ENCODE data around the gene ADGRD2.

The ADGRD2 gene

DNA sequence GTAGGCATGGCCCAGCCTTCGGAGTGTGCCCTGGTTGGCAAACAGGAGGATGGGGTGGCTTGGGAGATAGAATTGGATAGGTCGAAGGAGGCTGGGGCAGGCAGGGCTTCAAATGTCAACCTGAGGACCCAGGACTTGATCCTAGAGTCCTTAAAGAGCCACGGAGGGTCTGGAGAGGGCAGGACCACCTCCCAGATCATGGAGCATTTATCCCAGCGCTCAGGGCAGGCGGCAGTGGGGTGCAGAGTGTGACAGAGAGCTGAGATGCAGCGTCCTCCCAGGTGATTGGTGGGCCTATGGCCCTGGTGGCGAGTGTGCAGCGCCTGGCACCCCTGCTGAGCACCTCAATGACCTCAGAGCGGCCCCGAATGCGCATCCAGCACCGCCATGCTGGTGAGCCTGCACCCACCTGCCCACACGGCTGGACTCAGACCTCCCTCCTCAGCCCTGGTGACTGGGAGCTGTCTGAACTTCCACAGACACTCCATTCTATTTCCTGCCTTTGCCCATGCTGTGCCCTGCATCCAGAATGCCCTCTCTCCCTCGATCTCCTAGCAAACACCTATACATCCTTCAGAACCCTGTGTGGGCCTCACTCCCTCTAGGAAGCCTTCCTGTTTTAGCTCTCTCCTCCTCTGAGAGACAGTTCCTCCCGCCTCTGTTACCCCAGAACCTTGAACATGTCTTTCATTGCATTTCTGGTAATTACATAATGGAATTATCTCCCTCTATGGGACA is 6.3 kb downstream of the ADGRD2 start:
- H3K4me3 ChIP-seq (ENCODE audit: low read depth, low read length) = no peak overlapping the region

DNA sequence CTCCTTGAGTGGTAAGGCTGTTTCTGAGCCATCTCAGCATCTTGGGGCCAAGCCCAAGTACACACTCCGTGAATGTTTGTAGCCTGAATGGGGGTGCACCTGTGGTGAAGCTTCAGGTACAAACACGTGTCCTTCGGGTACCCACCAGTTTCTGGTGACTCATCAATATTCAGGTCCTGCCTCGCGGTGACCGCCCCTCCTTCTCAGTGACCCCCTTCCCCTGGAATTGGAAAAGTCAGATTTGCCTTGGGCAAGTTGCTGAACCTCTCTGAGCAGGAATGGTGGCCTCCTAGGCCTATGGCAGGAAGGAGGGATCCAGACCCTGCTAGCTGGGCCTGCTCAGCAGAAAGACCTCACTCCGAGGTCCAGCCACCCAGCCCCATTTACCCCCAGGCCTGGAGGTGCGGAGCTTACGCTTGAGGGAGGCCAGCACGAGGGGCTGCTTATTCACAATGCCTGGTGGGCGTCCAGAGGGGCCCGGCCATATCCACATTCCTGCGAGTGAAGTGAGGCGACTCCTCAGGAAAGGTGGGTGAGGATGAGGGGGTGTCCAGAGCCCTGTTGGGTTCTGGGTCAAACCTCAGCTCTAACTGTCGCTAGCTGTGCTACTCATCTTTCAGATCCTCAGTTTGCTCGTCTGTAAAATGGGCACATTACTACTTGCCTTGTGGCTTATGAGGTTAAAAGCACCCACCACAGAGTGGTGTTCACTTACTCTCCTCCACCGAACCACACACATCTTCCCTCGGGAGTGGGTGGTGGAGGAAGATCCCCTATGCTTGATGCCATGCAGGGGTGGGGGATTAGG is 7.0 kb downstream of the ADGRD2 start:
- H3K4me3 ChIP-seq (ENCODE audit: low read depth, low read length) = no peak overlapping the region

DNA sequence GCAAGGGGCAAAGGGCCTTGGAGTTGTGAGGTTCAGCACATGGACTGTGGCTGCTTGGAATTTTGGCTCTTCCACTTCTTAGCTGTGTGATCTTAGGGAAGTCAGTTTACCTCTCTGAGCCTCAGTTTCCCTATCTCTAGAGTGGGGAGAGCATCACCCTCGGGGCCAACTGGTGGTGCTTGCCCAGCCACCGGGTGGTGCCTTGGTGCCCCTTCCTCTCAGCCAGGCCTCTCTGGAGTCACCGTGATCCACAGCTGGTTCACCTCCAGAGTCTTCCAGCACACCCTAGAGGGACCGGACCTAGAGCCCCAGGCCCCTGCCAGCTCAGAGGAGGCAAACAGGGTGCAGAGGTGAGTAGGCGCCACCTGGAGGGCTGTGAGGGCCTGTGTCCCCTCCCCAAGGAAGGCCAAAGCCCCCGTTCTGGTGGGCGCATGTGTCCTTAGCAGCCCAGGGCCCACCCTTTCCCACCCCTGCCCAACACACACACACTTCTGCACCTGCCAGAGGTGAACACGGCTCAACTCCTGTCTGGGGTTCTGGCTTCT is 7.7 kb downstream of the ADGRD2 start:
- no peak overlapping the region for H3K4me3 ChIP-seq (ENCODE audit: low read depth, low read length)

DNA sequence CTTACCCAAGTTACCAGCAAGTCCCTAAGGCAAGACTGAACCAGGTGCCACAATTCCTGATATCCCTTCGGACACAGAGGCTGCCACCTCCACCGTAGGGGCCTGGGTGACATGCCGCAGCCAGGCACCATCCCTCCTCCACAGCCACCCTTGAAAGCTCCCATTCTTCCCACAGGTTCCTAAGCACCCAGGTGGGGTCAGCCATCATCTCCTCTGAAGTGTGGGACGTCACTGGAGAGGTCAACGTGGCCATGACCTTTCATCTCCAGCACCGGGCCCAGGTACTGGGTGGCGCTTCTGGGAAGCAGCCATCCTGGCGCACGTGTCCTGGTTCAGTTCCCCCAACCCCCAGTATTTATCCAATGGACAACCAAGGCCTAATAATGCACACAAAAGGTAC is 8.2 kb downstream of the ADGRD2 start:
- no peak overlapping the region for H3K4me3 ChIP-seq (ENCODE audit: low read depth, low read length)

DNA sequence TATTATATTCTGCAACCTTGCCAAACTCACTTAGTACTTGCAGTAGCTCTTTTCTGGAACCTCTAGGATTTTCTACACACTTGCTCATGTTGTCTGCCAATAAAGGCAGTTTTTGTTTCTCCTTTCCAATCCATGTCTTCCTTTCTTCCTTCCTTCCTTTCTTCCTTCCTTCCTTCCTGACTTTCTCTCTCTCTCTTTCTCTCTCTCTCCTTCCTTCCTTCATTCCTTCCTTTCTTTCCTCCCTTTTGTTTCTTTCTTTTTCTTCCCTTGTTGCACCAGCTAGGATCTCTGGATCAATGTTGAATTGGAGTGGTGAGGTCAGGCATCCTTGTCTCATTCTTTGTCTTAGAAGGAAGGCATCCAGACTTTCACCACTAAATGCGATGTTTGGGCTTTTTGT is 12.5 kb downstream of the ADGRD2 start:
- no peak overlapping the region for H3K4me3 ChIP-seq (ENCODE audit: low read depth, low read length)

DNA sequence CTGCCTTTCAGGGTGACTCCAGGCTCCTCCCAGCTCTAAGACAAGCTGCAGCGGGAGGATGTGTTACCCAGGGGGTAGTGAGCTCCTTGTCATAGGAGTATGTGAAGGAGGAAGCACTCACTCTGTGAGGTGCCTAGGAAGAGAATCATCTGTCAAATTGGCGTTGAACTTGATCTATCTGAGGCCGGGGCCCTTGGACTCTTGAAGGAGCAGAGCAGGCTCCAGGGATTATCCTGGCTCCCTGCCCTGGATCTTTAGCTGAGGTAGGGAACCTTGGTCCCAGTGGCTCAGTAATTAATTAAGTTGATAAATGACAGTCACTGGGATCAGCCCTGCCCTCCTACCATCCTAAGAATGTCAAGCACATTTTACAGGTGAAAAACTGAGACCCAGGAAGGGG is 15.5 kb downstream of the ADGRD2 start:
- no peak overlapping the region for H3K4me3 ChIP-seq (ENCODE audit: low read depth, low read length)

DNA sequence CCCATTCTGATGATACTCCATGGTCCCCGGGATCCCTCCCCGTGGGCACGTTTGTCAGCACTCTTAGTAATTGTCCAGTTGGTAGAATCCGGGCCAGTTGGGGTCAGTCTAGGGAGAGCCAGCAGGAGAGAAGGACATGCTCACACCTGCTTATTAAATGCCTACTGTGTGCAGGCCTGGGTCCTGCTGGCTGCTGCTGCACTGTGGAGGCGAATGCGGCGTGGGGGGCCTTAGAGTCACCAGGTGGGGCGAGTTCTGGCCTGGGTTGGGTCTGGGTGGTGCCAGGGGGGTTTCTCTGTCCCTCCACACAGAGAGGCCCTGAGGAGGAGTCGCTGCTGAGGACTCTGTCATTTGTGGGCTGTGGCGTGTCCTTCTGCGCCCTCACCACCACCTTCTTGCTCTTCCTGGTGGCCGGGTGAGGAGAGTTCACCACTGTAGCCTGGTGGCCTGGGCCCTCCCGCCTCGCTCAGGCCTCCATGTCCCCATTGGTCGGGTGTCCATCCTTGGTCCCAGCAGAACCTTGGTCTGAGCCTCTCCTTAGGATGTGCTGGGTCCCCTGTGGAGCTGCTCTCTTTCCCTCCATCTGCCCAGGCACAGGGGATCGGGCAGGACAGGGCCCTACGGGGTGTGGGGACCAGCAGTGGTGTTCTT is 17.3 kb downstream of the ADGRD2 start:
- H3K4me3 ChIP-seq (ENCODE audit: low read depth, low read length) = no peak overlapping the region

DNA sequence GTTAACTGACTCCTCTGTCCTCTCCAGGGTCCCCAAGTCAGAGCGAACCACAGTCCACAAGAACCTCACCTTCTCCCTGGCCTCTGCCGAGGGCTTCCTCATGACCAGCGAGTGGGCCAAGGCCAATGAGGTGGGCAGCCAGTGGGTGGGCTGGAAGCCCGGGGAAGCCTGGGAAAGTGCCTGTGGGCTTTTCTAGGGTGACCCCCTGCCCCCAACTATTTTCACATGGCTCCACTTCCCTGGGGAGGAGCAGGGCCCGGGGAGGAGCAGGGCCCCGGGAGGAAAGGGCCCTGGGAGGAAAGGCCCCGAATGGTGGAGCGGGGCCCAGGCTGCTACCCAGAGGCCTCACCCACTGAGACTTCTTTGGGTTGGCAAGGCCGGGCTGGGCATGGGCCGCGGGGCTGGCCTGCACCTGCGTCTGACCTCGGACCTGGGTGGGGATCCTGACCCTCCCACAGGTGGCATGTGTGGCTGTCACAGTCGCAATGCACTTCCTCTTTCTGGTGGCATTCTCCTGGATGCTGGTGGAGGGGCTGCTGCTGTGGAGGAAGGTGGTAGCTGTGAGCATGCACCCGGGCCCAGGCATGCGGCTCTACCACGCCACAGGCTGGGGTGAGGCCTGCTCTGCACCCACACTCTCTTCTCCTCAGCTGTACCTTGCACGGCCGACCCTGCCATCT is 17.9 kb downstream of the ADGRD2 start:
- H3K4me3 ChIP-seq (ENCODE audit: low read depth, low read length) = no peak overlapping the region

DNA sequence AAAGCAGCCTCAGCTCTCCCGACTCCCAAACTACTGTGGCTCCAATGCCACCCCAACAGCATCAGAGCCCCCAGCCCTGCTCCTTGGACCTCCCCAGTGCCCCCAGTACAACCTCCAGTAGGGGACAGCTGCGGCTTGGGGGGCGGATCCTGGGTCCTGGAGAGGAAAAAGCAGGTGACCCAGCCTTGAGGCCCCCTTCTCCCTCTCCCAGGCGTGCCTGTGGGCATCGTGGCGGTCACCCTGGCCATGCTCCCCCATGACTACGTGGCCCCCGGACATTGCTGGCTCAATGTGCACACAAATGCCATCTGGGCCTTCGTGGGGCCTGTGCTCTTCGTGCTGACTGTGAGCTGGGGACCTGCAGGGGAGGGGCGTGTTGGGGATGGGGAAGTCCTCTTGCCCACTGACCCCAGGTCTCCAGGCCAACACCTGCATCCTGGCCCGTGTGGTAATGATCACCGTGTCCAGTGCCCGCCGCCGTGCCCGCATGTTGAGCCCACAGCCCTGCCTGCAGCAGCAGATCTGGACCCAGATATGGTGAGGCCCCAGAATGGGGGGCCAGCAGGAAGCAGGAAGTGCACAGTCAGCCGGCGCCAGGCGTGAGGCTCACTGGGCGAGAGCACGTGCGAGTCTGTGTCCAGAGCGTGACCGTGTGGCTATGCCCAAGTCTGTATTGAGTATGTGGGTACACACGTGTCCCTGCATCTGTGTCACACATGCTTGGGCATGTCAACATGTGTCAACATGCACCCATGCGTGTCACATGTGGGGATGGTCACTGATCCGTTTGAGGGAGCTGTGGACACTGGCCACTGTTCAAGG is 19.0 kb downstream of the ADGRD2 start:
- no peak overlapping the region for H3K4me3 ChIP-seq (ENCODE audit: low read depth, low read length)

DNA sequence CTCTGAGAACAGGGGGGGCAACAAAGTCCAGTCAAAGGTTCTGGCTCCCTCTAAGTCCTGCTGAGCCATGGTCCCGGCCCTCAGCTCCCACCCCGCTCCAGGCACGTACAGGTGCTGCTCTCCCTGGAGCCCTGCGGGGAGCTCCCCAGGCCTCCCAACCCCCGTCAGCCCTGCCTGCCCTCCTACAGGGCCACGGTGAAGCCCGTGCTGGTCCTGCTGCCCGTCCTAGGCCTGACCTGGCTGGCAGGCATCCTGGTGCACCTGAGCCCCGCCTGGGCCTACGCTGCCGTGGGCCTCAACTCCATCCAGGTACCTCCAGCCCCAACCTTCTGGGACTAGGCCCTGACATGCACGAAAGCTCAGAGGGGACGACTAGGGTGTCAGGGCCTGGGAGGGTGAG is 20.1 kb downstream of the ADGRD2 start:
- no peak overlapping the region for H3K4me3 ChIP-seq (ENCODE audit: low read depth, low read length)

DNA sequence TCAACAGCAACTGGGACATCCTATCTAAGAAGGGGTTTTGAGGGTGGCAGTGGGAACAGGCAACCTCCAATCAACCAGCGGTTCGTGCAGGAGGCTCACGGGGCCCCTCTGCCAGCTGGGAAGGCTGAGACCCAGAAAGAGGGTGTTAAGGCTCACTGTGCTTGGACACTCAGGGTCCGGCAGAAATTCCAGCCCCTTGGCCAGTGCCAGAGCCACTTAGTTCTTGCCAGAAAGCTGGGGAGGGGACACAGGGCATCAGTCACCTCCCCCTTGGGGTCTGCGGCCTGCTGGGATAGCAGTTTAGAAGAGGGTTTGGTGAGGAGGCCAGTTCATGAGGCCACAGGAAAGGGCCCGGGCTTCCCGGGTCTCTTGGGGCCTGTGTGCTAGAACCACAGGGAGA is 20.5 kb downstream of the ADGRD2 start:
- H3K4me3 ChIP-seq (ENCODE audit: low read depth, low read length) = no peak overlapping the region

DNA sequence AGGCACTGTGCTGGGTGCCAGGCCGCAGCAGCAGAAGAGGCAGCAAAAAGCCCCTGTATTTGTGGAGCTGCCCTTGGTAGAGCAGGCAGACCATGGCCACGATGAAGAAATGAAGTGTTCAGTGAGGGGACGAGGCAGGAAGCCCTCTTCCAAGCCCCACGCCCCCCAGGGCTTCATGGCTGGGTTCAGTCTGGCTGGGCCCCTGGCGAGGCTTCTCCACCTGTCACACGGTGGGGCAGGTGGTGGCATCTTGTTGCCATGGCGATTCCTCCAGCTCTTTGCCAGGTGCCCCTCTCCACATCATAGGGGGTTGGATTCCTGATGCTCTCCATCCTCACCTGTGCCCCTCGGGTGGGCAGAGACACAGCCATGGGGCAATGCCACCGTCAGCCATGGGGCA is 21.5 kb downstream of the ADGRD2 start:
- H3K4me3 ChIP-seq (ENCODE audit: low read depth, low read length) = no peak overlapping the region

DNA sequence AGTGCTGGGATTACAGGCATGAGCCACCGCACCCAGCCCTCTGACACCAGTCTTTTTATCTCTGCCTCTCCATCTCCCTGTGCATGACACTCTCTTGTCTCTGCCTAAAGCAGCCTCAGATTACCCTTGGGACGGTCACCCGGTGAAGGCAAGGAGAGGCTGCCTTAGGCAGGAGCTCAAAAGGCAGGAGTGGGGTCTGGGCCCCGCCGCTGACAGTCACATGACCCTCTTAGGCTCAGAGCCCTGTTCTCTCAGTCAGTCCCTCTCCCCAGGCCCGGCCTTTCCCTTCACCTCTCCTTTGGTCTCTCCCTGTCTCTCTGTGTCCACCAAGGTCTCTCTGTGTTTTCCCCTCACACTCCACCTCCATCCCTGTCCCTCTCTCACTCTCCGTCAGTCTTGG is 22.5 kb downstream of the ADGRD2 start:
- no peak overlapping the region for H3K4me3 ChIP-seq (ENCODE audit: low read depth, low read length)

DNA sequence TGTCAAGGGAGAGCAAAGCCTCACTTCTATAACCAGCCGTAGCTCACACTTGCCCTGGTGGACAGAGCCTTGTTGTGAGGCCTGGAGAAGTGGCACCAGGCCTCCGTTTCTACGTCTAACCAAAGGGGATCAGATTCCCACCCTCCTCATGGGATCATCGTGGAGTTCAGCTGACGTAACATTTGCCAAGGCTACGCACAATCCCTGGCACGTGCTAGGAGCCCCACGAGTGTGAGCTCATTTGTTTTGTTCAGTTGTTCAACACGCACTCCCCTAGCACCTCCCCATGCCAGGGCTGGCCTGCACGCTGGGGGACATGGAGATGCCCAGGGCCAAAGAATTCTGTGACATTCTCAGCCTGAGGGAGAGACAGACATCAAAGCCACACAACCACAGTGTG is 23.1 kb downstream of the ADGRD2 start:
- H3K4me3 ChIP-seq (ENCODE audit: low read depth, low read length) = no peak overlapping the region

DNA sequence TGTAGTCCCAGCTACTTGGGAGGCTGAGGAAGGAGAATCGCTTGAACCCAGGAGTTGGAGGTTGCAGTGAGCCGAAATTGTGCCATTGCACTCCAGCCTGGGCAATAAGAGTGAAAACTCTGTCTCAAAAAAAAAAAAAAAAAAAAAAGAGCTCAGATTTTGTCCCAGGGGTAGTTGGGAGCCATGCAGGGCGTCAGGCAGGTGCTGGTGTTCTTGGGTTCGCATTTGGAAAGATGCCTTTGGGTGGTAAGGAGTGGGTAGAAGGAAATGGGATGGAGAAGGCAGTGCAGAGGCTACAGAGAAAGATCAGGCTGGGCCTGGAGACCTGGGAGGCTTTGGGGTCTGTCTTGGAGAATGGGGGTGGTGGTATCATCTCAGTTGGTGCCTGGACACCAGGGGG is 23.9 kb downstream of the ADGRD2 start:
- H3K4me3 ChIP-seq (ENCODE audit: low read depth, low read length) = no peak overlapping the region

DNA sequence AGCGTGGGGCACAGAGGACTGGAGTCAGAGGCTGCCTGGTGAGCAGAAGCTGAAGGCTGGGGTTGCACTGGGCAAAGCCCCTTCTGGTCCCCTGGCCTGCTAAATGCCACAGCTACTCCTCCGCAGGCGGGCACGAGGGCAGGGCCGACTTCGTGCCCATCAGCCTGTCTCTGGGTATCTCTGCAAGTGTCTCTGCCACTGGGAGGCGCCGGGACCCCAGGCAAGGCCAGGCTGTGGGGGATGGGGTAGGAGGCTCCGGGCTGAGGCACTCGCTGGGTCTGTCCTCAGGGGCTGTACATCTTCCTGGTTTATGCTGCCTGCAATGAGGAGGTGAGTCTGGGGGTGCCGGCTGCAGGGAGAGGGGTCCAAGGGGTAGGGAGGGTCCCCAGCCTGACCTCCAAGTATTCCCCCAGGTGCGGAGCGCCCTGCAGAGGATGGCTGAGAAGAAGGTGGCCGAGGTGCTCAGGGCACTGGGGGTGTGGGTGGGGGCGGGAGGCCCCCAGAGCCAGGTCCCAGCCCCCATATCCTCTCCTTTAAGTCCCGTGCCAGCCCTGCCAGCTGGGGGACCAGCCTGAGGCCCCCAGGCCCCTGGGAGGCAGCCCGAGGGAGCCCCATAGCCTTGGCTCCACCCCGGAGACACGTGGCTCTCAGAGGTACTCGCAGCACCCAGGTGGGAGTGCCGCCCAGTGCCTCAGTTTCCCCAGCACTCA is 25.1 kb downstream of the ADGRD2 start:
- H3K4me3 ChIP-seq (ENCODE audit: low read depth, low read length) = no peak overlapping the region

DNA sequence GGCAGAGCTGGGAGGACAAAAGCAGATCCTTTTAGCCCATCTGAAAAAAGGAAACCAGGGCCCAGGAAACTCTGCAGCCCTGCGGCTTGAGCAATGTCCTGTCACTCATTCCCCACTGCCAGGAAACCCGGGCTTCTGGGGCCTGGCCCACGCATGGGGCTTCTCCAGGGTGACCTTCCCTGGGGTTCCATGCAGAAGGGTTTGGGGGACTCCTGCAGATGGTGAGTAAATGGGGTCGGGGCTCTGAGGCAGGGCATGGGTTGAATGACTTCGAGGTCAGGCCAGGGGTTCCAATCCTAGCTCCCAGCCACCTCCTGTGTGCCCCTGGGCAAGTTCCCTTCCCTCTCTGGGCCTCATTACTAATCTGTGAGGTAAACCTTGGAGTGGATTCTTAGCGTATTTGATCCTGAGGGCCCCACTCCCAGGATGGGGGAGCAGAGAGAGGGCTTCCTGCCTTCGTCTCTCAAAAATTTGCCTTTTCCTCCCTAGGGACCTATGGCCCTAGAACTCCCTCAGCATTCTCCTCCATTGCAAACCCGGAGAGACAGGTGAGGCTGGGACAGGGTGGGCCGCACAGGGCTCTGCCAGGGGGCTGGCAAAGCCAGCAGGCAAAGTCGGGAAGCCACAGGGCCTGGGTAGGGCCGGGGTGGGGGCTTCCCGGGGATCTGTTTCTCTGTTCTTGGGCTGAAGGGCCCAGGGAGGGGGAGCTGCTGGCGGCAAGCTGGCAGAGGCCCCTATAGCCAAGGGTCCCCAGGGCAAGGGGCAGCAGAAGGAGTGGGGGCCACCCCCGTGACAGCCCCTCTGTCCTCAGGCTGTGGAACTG is 25.8 kb downstream of the ADGRD2 start:
- no peak overlapping the region for H3K4me3 ChIP-seq (ENCODE audit: low read depth, low read length)

DNA sequence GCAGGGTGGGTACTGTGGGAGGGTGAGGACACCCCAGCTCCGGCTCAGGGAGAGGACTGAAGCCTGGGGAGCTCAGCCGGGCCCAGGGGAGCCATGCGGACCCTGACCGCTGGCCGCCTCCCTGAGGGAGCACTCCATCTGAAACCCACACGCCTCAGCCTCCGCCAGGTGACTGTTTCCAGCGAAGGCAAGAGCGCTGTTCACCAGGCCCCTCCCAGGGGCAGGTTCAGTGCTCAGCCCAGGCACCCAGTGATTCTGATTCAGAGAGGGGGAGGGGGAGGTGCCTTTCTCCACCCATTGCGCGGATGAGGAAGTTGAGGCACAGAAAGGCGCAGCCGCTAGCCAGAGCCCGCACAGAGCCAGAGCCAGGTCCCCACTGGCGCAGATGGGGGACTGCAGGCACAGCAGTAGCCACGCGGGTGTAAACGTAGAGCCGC is 27.0 kb downstream of the ADGRD2 start:
- H3K4me3 ChIP-seq (ENCODE audit: low read depth, low read length) = peak overlapping the region; percentile 13

Measured in iPS-11a (cell line).